BLaER1 treated with 17β-estradiol and CSF1 and Interleukin-3, amounts not matched to agents 10 nM and 100 nM (cell line): ENCODE data around the gene SORCS2.
A peak's percentile ranks its signal among the peaks of the same experiment; 100 is the strongest.

Experiments
- H3K27ac ChIP-seq, 11 experiments: shearing (Covaris generic); formaldehyde crosslinking; 2 replicates each; pipeline ENCODE4 v1.8.1; 2022
- H3K27me3 ChIP-seq, 11 experiments: shearing (Covaris generic); formaldehyde crosslinking; 2 replicates each; pipeline ENCODE4 v1.8.1; 2022
- H3K36me3 ChIP-seq, 11 experiments: shearing (Covaris generic); formaldehyde crosslinking; 2 replicates each; pipeline ENCODE4 v1.8.1; 2022
- H3K4me1 ChIP-seq, 10 experiments: shearing (Covaris generic); formaldehyde crosslinking; 2 replicates each; pipeline ENCODE4 v1.8.1; 2022
- H3K4me2 ChIP-seq, 11 experiments: shearing (Covaris generic); formaldehyde crosslinking; 2 replicates each; pipeline ENCODE4 v1.8.1; 2022
- H3K4me3 ChIP-seq, 10 experiments: shearing (Covaris generic); formaldehyde crosslinking; 2 replicates each; pipeline ENCODE4 v1.8.1; 2022
- H3K9ac ChIP-seq, 11 experiments: shearing (Covaris generic); formaldehyde crosslinking; 2 replicates each; pipeline ENCODE4 v1.8.1; 2022
- H3K9me3 ChIP-seq, 11 experiments: shearing (Covaris generic); formaldehyde crosslinking; replicated peaks in 1 of 11; 2 replicates each; pipeline ENCODE4 v1.8.1; 2022
- H4K20me1 ChIP-seq, 11 experiments: shearing (Covaris generic); formaldehyde crosslinking; 2 replicates each; pipeline ENCODE4 v1.8.1; 2022
- Cebpa-rat ChIP-seq, 11 experiments: shearing (Covaris generic); IDR thresholded peaks; 2 replicates each; pipeline ENCODE4 v1.8.1; 2022

Gene SORCS2

GRCh38 chr4:7422898-7423180 is 230.5 kb downstream of the SORCS2 start:
- Histone ChIP-seq H3K27ac (no peak overlapping the region), H4K20me1 (peaks cover 0 to 8% (median 0%) of the 10 kb centered on the region in 11 experiments; a peak in 1 of 22 replicates), H3K27me3 (no peaks in the 10 kb centered on the region), H3K4me1 (peaks cover 5 to 82% (median 45%) of the 10 kb centered on the region in 10 experiments), H3K4me2 (no peak overlapping the region), H3K9ac (no peak overlapping the region), H3K36me3 (no peaks in the 10 kb centered on the region), H3K4me3 (no peak overlapping the region), H3K9me3 (peaks cover 0 to 9% (median 6%) of the 10 kb centered on the region in 11 experiments; a peak in 13 of 22 replicates)
- TF ChIP-seq Cebpa-rat (IDR thresholded peaks at IDR 0.05), result no peak

DNA sequence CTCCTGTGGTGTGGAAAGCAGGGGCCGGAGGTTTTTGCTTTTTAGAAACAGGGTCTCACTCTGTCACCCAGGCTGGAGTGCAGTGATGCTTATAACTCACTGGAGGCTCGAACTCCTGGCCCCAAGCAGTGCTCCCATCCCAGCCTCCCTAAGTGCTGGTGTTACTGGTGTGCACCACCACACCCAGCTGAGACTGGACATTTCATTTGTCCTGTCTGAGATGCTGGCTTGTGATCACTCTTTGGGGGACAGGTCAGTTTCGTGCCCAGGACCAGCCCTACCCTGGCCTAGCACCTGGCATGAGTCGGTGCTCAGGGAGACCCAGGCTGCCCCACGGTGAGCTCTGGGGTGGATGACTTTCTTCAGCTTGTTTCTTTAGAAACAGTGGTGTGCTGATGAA is 231.1 kb downstream of the SORCS2 start:
- Histone ChIP-seq H3K9me3 (peaks cover 0 to 7% (median 4%) of the 10 kb centered on the region in 11 experiments; a peak in 13 of 22 replicates), H3K4me2 (no peak overlapping the region), H3K9ac (no peak overlapping the region), H3K4me1 (peaks cover 0 to 82% (median 41%) of the 10 kb centered on the region in 10 experiments; a peak in 16 of 20 replicates), H3K27ac (no peak overlapping the region), H3K27me3 (no peaks in the 10 kb centered on the region), H4K20me1 (peaks cover 0 to 8% (median 0%) of the 10 kb centered on the region in 11 experiments; a peak in 1 of 22 replicates), H3K4me3 (no peak overlapping the region), H3K36me3 (no peaks in the 10 kb centered on the region)
- no peak for TF ChIP-seq Cebpa-rat (IDR thresholded peaks at IDR 0.05)

DNA sequence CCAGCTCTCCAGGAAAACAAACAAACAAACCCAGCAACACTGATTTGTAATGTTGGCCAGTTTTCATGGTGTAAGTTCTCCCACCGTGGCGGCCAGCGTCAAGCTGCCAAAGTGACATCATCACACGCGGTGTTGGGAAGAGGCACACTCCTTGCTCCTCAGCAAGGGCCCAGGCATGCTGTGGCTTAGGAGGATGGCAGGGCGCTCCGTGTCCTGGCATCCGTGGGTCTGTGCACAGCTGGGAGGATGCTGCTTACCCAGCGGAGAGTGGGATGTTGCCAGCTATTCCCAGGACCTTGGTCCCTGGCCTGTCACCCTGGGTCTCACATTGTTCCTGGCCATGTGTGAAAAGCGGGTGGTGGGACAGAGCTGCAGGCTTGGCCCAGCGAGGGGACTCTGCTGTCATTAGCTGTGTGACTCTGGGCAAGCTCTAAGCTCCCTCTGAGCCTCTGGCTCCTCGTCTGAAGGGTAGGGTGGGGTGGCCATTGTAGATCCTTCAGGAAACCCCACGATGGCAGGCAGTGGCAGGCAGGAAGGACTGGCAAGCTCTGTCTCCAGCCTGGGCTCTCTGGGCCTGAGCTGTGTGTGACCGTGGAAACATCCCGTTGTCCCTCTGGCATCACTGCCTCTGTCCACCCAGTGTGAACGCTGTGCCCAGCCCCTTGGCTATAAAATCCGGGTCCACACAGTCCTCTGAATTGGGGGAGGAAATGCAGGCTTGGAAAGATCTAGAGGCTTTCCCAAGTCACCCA is 231.6 kb downstream of the SORCS2 start:
- no peak for TF ChIP-seq Cebpa-rat (IDR thresholded peaks at IDR 0.05)
- H3K4me3 ChIP-seq, result no peak overlapping the region
- peaks cover 0 to 83% (median 40%) of the 10 kb centered on the region in 10 experiments; a peak in 15 of 20 replicates for H3K4me1 ChIP-seq
- no peak overlapping the region for H3K27ac ChIP-seq
- H3K27me3 ChIP-seq, result no peaks in the 10 kb centered on the region
- H3K4me2 ChIP-seq, result no peak overlapping the region
- peaks cover 0 to under 1% (median 0%) of the 10 kb centered on the region in 11 experiments; a peak in 1 of 22 replicates for H3K9me3 ChIP-seq
- no peak overlapping the region for H3K9ac ChIP-seq
- H3K36me3 ChIP-seq, result no peaks in the 10 kb centered on the region
- H4K20me1 ChIP-seq, result peaks cover 0 to 8% (median 0%) of the 10 kb centered on the region in 11 experiments; a peak in 1 of 22 replicates

DNA sequence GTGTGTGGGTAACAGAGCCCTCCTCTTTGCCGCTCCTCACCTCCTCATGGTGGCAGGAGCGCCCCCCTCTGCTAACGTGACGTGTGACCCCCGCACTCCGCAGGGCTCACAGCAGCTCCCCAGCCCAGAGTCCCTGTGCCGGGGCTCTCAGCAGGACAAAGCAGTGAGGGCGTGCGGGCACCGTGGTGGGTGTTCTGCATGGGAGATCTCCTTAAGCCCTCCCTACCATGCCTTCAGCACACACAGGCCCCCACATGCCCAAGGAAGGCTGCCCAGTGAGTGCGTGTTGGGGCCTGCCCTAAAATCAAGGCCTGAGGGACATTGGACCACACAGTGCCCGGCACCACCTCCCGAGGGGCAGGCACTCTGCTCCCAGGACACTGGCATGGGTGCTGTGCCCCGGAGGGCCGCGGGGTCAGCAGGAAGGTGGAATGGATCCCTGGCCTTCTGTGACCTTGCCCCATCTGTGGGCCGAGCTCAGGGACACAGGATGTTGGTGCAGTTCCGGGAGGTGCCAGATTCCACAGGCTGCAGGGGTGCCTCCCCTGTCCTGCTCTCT is 232.3 kb downstream of the SORCS2 start:
- H3K4me1 ChIP-seq, result peaks cover 2 to 83% (median 37%) of the 10 kb centered on the region in 10 experiments; a peak in 19 of 20 replicates
- peak overlapping the region in 2 of 11 experiments; percentile 44 to 66; a peak in 2 of 22 replicates for H3K4me2 ChIP-seq
- no peaks in the 10 kb centered on the region for H3K9me3 ChIP-seq
- no peak for TF ChIP-seq Cebpa-rat (IDR thresholded peaks at IDR 0.05)
- H3K9ac ChIP-seq, result peak overlapping the region in 1 of 11 experiments; percentile 33; a peak in 1 of 22 replicates
- peaks cover 0 to 8% (median 0%) of the 10 kb centered on the region in 11 experiments; a peak in 1 of 22 replicates for H4K20me1 ChIP-seq
- H3K27me3 ChIP-seq, result no peaks in the 10 kb centered on the region
- H3K27ac ChIP-seq, result no peak overlapping the region
- no peak overlapping the region for H3K4me3 ChIP-seq
- H3K36me3 ChIP-seq, result no peaks in the 10 kb centered on the region

DNA sequence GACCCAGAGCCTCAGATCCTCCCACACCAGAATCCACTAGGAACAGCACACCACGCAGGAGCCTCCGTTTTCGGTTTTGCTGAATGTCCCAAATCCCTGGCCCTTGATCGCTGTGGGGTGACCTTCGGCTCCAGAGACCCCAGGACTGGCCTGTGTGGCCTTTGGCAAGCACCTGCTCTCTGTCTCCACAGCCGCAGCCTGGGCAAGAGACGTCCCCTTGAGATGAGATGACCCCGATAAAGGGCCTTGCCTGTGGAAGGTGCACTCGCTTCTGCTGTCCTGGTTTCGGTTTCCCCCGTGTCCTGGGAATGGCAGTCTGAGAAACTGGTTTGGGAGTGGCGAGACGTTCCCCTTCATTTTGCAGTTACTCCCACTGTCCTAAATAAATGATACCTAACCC is 232.8 kb downstream of the SORCS2 start:
- Histone ChIP-seq H3K4me1 (peaks cover 7 to 83% (median 39%) of the 10 kb centered on the region in 10 experiments; a peak in 19 of 20 replicates), H3K4me2 (peak overlapping the region in 3 of 11 experiments; percentile 44 to 66 (median 60); a peak in 3 of 22 replicates), H3K36me3 (no peaks in the 10 kb centered on the region), H3K9me3 (no peaks in the 10 kb centered on the region), H3K27ac (no peak overlapping the region), H3K4me3 (no peak overlapping the region), H3K27me3 (no peaks in the 10 kb centered on the region), H4K20me1 (peaks cover 0 to 8% (median 0%) of the 10 kb centered on the region in 11 experiments; a peak in 1 of 22 replicates), H3K9ac (no peak overlapping the region; a peak in 1 of 22 replicates)
- TF ChIP-seq Cebpa-rat (IDR thresholded peaks at IDR 0.05), result no peak

GRCh38 chr4:7425591-7426468 is 233.5 kb downstream of the SORCS2 start:
- Histone ChIP-seq H3K27me3 (no peaks in the 10 kb centered on the region), H3K4me1 (peaks cover 7 to 82% (median 43%) of the 10 kb centered on the region in 10 experiments; a peak in 19 of 20 replicates), H3K27ac (no peak overlapping the region), H3K4me3 (no peak overlapping the region), H3K4me2 (peak overlapping the region in 8 of 11 experiments; percentile 9 to 66 (median 44); a peak in 15 of 22 replicates), H3K9ac (peak overlapping the region in 3 of 11 experiments; percentile 2 to 37 (median 24); a peak in 3 of 22 replicates), H3K9me3 (no peaks in the 10 kb centered on the region), H4K20me1 (peaks cover 0 to 15% (median 0%) of the 10 kb centered on the region in 11 experiments; a peak in 2 of 22 replicates), H3K36me3 (no peaks in the 10 kb centered on the region)
- no peak for TF ChIP-seq Cebpa-rat (IDR thresholded peaks at IDR 0.05)

DNA sequence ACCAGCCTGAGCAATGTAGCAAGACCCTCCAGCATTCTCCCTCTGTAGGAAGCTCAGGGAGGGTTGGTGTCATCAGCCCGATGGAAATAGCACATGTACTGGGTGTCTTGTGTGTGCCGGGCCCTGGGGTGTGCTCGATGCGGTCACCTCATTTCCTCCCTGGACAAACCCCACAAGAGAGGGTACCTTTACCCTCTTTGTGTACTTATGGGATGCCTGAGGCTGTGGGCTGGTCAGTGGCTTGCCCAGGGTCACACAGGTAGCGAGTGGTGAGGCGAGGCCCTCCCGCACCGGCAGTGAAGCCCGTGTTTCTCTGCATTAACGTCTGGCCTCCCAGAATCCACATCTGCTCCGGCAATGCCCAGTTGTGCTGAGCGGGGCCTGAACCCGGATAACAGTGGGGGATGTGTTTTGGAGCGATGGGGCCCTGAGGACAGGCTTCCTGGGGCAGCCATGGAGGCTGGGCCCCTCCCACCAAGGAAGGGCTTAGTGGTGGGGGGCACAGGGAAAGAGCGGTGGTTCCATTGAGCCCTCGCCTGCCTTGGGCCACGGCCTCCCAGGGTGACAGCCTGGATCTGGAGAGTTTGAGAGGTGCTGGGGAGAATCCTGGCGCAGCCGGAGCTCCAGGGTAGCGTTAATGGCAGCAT is 234.3 kb downstream of the SORCS2 start:
- peak overlapping the region in 3 of 11 experiments; percentile 13 to 24 (median 19); a peak in 3 of 22 replicates for H3K9ac ChIP-seq
- peaks cover 7 to 82% (median 42%) of the 10 kb centered on the region in 10 experiments; a peak in 19 of 20 replicates for H3K4me1 ChIP-seq
- no peak for TF ChIP-seq Cebpa-rat (IDR thresholded peaks at IDR 0.05)

DNA sequence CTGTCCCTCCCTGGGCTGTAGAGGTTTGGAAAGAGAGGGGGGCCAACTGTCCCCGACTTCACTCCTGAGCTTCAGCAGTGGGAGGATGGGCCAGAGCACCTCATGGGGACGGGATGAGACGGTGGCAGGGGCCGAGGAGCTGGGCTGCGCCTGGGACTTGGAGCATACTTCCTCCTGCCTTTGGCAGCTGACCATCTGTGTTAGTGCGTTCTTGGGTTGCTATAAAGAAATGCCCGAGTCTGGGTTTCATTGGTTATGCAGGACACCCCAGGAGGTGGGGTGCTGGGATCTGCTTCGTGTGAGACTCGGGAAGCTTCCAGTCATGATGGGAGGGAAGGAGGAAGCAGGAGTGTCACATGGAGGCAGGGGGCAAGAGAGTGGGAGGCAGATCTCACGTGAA is 235.0 kb downstream of the SORCS2 start:
- Histone ChIP-seq H3K4me2 (peak overlapping the region in 8 of 11 experiments; percentile 4 to 66 (median 44); a peak in 12 of 22 replicates), H4K20me1 (peaks cover 0 to 22% (median 0%) of the 10 kb centered on the region in 11 experiments; a peak in 2 of 22 replicates), H3K9me3 (no peaks in the 10 kb centered on the region), H3K36me3 (no peaks in the 10 kb centered on the region), H3K4me1 (peaks cover 7 to 84% (median 46%) of the 10 kb centered on the region in 10 experiments; a peak in 19 of 20 replicates), H3K27ac (peak overlapping the region in 2 of 11 experiments; percentile 7 to 17; a peak in 2 of 22 replicates), H3K4me3 (no peak overlapping the region), H3K9ac (peak overlapping the region in 3 of 11 experiments; percentile 19 to 27 (median 24); a peak in 3 of 22 replicates), H3K27me3 (no peaks in the 10 kb centered on the region)
- no peak for TF ChIP-seq Cebpa-rat (IDR thresholded peaks at IDR 0.05)

More for the DNA sequence above, 234.3 kb downstream of the SORCS2 start:
- Histone ChIP-seq H3K9me3 (no peaks in the 10 kb centered on the region), H3K4me3 (no peak overlapping the region), H3K36me3 (no peaks in the 10 kb centered on the region), H3K4me2 (peak overlapping the region in 8 of 11 experiments; percentile 9 to 66 (median 44); a peak in 12 of 22 replicates), H4K20me1 (peaks cover 0 to 22% (median 0%) of the 10 kb centered on the region in 11 experiments; a peak in 2 of 22 replicates), H3K27ac (peak overlapping the region in 2 of 11 experiments; percentile 7 to 17; a peak in 1 of 22 replicates), H3K27me3 (no peaks in the 10 kb centered on the region)
